Glutamatergic neuron (in vitro differentiated cells): Measurements from ENCODE around the gene ZBTB33. TPM values are rescaled to one million over a fixed set of nuclear protein-coding genes. Genes with fewer than 3 reads are reported as not detected.

Source experiments
- DNase-seq: peaks from one replicate; pipeline ENCODE4 v3.0.0; 2022
- H3K27ac Mint-ChIP-seq: one replicate; pipeline ENCODE4 v1.8.0; 2020; ENCODE audit warnings: mild to moderate bottlenecking, mixed read lengths, inconsistent platforms; ENCODE audit not compliant: unreplicated experiment
- H3K27me3 Mint-ChIP-seq: one replicate; pipeline ENCODE4 v1.8.0; 2020; ENCODE audit warnings: mild to moderate bottlenecking, moderate library complexity, mixed read lengths, inconsistent platforms; ENCODE audit not compliant: unreplicated experiment
- H3K36me3 Mint-ChIP-seq: one replicate; pipeline ENCODE4 v1.8.0; 2020; ENCODE audit warnings: mild to moderate bottlenecking, mixed read lengths, inconsistent platforms; ENCODE audit not compliant: unreplicated experiment
- H3K4me1 Mint-ChIP-seq: one replicate; pipeline ENCODE4 v1.8.0; 2020; ENCODE audit warnings: mild to moderate bottlenecking, low read depth, mixed read lengths, inconsistent platforms; ENCODE audit not compliant: unreplicated experiment
- H3K4me3 Mint-ChIP-seq: one replicate; pipeline ENCODE4 v1.8.0; 2020; ENCODE audit warnings: mild to moderate bottlenecking, mixed read lengths, inconsistent platforms; ENCODE audit not compliant: unreplicated experiment
- H3K9me3 Mint-ChIP-seq: one replicate; pipeline ENCODE4 v1.8.0; 2020; ENCODE audit warnings: mild to moderate bottlenecking, moderate library complexity, mixed read lengths, inconsistent platforms; ENCODE audit not compliant: unreplicated experiment
- long read RNA-seq: library from polyadenylated mRNA; unstranded; transcript quantifications from one replicate; pipeline ENCODE4 v2.0.0, GENCODE V29; 2020; ENCODE audit not compliant: unreplicated experiment
- total RNA-seq: library from RNA; stranded (reverse); fragmentation: NEBNext Ultra II Directional; extraction: Animal tissue kit (Norgen Biotek cat#: 25700); gene quantifications from one replicate; pipeline ENCODE4 v1.2.1, GENCODE V29; 2021; ENCODE audit not compliant: unreplicated experiment
- TF ChIP-seq, protein P1 (sequence below): fragments of 200-600 bp; sonication (generic); IDR thresholded peaks from one replicate; pipeline ENCODE4 v1.5.0; 2021; ENCODE audit not compliant: partially characterized antibody, unreplicated experiment

The ZBTB33 gene
- 24.3 TPM for total RNA-seq
- long read RNA-seq = 0 reads

DNA sequence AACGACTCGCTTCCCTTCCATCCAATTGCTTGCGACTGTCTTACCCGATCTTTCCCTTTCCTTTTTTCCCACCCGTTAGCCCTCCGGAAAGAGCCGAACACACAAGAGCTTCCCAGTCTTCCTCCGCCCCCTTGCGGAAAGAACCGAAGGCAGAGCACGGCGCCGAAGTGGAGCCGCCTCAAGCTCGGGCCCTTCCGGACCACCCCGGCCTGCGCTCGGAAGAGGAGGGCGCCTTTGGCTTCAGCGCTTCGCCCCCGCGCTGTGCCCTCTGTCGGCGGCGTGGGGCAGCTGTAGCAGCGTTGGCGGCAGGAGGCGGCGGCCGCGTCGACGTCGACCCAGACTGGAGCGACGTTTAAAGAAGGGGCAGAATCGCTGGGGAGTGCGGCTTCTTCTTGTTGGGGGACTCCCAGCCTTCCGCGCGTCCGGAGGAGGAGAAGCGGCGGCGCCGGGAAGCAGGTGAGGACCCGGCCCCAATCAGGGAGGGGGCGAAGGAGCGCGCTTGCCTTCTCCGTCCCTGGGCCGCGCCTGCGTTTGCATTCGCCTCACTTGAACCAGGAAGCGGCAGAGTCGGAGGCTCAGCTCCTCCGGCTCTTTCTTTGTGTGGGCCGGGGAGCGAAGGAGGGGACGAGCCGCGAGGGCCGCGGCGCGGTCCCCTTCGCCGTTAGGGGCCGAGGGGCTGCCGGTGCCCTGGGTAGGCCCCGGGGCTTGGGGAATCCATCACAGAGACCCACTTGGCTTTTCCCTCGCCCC is at the start of gene ZBTB33:
Gene ZBTB33, plus strand, starts transcription at position 291 of the 750 bp plus-strand sequence. CDS start 2,604 bp downstream, outside the sequence.
- Mint-ChIP-seq H3K4me3 (peak within 1 kb of the TSS; percentile 97), H3K27ac (peak within 1 kb of the TSS; percentile 98), H3K4me1 (peaks cover 5% of the 10 kb centered on the region), H3K36me3 (no peaks in the 10 kb centered on the region), H3K9me3 (peaks cover 3% of the 10 kb centered on the region), H3K27me3 (peaks cover 4% of the 10 kb centered on the region)
- DNase-seq = peak; percentile 90
- TF ChIP-seq, protein P1, sequence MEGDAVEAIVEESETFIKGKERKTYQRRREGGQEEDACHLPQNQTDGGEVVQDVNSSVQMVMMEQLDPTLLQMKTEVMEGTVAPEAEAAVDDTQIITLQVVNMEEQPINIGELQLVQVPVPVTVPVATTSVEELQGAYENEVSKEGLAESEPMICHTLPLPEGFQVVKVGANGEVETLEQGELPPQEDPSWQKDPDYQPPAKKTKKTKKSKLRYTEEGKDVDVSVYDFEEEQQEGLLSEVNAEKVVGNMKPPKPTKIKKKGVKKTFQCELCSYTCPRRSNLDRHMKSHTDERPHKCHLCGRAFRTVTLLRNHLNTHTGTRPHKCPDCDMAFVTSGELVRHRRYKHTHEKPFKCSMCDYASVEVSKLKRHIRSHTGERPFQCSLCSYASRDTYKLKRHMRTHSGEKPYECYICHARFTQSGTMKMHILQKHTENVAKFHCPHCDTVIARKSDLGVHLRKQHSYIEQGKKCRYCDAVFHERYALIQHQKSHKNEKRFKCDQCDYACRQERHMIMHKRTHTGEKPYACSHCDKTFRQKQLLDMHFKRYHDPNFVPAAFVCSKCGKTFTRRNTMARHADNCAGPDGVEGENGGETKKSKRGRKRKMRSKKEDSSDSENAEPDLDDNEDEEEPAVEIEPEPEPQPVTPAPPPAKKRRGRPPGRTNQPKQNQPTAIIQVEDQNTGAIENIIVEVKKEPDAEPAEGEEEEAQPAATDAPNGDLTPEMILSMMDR = peak; percentile 60

DNA sequence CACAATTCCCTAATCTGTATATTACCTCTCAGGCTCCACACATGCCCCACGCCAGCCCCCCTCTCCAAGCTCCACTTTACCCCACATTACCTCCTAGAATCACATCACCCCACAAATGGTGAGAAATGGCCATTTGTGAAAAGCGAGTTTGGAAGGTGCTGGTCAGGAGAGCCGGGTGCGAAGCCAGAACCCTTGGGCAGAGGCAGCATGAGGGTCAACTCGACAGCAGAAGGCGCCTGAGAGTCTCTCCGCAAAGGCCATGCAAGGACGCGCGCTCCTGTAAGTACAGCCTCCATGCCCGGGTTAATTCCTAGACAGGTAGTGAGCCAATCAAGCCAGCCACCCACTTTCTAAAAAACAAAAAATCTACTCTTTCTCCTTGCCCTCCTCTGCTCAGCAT is 49.8 kb upstream of the ZBTB33 start:
- no peak for DNase-seq

DNA sequence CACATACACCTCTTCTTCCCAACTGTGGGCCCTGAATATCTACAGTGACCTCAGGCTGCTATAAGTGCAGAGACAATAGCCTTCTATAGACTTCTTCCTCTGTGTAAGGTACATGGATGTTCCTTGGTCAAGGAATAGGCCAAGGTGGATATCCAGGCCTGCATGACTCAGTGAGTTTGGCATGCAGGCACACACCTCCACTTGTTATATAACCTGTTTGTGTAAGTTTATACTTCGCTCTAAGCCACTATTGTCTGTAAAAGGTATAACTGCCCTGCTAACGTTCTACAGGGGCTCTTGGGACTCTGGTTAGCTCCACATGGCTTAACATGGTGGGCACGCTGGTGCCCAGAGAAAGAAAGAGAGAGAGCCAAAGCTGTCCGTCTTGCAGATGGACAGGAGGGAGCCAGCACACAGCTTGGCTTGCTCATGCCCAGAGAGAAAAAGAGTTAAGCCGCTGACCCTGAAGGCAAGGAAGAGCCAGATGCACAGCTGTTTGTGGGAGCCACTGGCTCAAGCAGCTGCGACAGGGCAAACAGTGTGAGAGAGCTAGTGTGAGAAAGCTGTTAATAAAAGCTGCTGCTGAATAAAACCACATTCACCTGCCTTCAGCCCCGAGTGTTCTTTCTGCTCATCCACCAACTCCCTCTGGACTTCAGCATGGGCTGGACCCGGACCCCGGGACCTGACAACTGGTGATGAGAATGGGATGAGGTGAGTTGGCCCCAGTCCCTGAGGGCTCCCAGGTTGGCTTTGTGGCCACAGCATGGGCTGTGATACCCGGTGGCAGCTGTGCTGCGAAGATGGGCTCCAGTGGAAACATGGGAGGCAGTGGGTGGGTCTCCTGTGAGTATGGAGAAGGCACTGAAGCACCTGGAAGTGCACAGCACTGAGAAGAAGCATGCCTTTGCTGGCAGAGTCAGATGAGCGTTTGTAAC is 44.5 kb upstream of the ZBTB33 start:
- no peaks in the 10 kb centered on the region for H3K36me3 Mint-ChIP-seq
- no peak overlapping the region for H3K4me3 Mint-ChIP-seq
- no peaks in the 10 kb centered on the region for H3K27me3 Mint-ChIP-seq
- TF ChIP-seq, protein P1 = no peak
- DNase-seq = no peak
- H3K27ac Mint-ChIP-seq = no peak overlapping the region
- H3K9me3 Mint-ChIP-seq = peaks cover 2% of the 10 kb centered on the region
- no peaks in the 10 kb centered on the region for H3K4me1 Mint-ChIP-seq

More for the DNA sequence above, 49.8 kb upstream of the ZBTB33 start:
- H3K4me3 Mint-ChIP-seq = no peak overlapping the region
- no peaks in the 10 kb centered on the region for H3K36me3 Mint-ChIP-seq
- no peak overlapping the region for H3K27ac Mint-ChIP-seq
- H3K27me3 Mint-ChIP-seq = no peaks in the 10 kb centered on the region
- TF ChIP-seq, protein P1 = no peak
- no peaks in the 10 kb centered on the region for H3K9me3 Mint-ChIP-seq
- no peaks in the 10 kb centered on the region for H3K4me1 Mint-ChIP-seq

- peaks cover 2% of the 10 kb centered on the region for H3K9me3 Mint-ChIP-seq
- H3K27me3 Mint-ChIP-seq = no peaks in the 10 kb centered on the region
- no peaks in the 10 kb centered on the region for H3K36me3 Mint-ChIP-seq
- H3K27ac Mint-ChIP-seq = no peak overlapping the region
- no peaks in the 10 kb centered on the region for H3K4me1 Mint-ChIP-seq
- H3K4me3 Mint-ChIP-seq = no peak overlapping the region
- TF ChIP-seq, protein P1 = no peak
- DNase-seq = no peak
Measured at GRCh38 chrX:120207009-120207605, 43.5 kb upstream of the ZBTB33 start.
